ENCODE results near the gene PLD3.
"Not testable (repeated sequence)": the region's sequence is repeated elsewhere in the genome, so short reads cannot be mapped to it uniquely, and the experiment has no call there.

- not testable (repeated sequence) for TF ChIP-seq EZH2 (IDR thresholded peaks at IDR 0.05; ENCODE audit: insufficient read depth, poor library complexity, severe bottlenecking); EZH2phosphoT487 (IDR thresholded peaks at IDR 0.05; ENCODE audit: insufficient read depth, low read depth)
Observed at GRCh38 chr19:40370253-40370652, 21.8 kb downstream of the PLD3 start.
